ENCODE results near the gene FXYD3. TPM values are rescaled to one million over a fixed set of nuclear protein-coding genes. Genes with fewer than 3 reads are reported as not detected.

Gene FXYD3
- total and polyA plus RNA-seq, 2 of the 13 experiments (the other 11 are each of a cell fraction or from before 2014, with no cell fraction given): 4.9 TPM; not detected in 1

DNA sequence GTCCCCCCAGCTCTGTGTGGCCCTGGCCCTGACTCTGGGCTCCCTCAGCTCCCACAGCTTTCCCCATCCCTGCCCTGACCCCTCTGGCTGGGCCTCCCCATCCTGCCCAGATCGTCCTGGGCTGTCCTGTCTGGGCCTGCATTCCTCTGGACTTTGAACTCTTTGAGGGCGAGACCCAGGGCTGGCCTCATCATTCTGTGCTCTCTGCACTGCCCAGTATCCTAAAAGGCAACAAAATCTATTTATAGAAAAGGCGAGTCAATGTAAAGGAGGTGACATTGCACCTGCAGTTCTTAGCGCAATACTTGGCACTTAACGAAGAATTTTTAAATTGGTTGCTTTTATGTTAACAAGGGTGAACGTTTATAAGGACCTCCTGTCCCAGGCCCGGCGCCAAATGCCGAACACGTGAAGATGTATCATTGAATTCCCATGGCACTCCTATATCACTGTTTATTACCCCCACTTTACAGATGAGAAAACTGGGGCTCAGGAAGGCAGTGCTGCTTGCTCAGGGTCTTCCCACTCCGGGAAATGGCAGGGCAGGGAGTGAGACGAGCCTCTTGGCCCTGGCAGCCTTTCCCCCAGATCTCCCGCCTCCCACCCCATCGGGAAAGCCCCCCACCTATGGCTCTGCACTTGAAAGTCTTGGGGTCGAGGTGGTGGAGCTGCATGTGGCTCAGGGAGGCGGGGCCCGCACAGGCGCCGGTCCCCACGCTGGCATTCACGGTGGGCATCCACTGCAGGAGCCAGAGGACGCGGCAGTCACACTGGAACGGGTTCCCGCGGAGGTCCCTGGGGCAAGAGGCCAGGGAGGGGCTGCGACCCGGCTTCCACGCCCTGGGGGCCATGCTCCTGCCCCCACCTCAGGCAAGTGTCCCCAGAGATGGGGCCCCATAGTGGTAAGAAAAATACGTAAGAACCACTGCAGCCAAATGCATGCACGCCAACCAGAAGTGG is 15.4 kb downstream of the FXYD3 start (continued):
- TF ChIP-seq, protein P1, sequence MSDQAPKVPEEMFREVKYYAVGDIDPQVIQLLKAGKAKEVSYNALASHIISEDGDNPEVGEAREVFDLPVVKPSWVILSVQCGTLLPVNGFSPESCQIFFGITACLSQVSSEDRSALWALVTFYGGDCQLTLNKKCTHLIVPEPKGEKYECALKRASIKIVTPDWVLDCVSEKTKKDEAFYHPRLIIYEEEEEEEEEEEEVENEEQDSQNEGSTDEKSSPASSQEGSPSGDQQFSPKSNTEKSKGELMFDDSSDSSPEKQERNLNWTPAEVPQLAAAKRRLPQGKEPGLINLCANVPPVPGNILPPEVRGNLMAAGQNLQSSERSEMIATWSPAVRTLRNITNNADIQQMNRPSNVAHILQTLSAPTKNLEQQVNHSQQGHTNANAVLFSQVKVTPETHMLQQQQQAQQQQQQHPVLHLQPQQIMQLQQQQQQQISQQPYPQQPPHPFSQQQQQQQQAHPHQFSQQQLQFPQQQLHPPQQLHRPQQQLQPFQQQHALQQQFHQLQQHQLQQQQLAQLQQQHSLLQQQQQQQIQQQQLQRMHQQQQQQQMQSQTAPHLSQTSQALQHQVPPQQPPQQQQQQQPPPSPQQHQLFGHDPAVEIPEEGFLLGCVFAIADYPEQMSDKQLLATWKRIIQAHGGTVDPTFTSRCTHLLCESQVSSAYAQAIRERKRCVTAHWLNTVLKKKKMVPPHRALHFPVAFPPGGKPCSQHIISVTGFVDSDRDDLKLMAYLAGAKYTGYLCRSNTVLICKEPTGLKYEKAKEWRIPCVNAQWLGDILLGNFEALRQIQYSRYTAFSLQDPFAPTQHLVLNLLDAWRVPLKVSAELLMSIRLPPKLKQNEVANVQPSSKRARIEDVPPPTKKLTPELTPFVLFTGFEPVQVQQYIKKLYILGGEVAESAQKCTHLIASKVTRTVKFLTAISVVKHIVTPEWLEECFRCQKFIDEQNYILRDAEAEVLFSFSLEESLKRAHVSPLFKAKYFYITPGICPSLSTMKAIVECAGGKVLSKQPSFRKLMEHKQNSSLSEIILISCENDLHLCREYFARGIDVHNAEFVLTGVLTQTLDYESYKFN (CRISPR knock-in tag; conservative IDR thresholded peaks at IDR 0.05): peak; percentile 93
- TF ChIP-seq HDAC2 (CRISPR knock-in tag; IDR thresholded peaks at IDR 0.05) (peak; percentile 71; the same call in 1 of the 2 replicates), CEBPG (CRISPR knock-in tag; IDR thresholded peaks at IDR 0.05) (peak; percentile 66), ZNF3 (CRISPR knock-in tag; IDR thresholded peaks at IDR 0.05) (no peak), NR2F1 (CRISPR knock-in tag; IDR thresholded peaks at IDR 0.05) (peak in 1 of 2 experiments; percentile 47; a peak in 1 of 4 replicates), NRL (CRISPR knock-in tag; IDR thresholded peaks at IDR 0.05; ENCODE audit: borderline replicate concordance) (0 out of 2 replicates have a peak, but pooled peaks have one; percentile 43), HOXA3 (CRISPR knock-in tag; IDR thresholded peaks at IDR 0.05) (peak; percentile 69; the same call in 1 of the 2 replicates), KDM6A (CRISPR knock-in tag; IDR thresholded peaks at IDR 0.05; ENCODE audit: low read depth) (peak; percentile 90), SOX6 (IDR thresholded peaks at IDR 0.05) (no peak), SOX6 (CRISPR knock-in tag; IDR thresholded peaks at IDR 0.05) (peak; percentile 49), PHF8 (CRISPR knock-in tag; IDR thresholded peaks at IDR 0.05) (peak; percentile 12; the same call in 1 of the 2 replicates), ETV5 (CRISPR knock-in tag; IDR thresholded peaks at IDR 0.05; ENCODE audit: borderline replicate concordance) (peak; percentile 68; the same call in 1 of the 2 replicates), ZNF773 (CRISPR knock-in tag; IDR thresholded peaks at IDR 0.05; ENCODE audit: borderline replicate concordance) (no peak), CREB1 (IDR thresholded peaks at IDR 0.05) (no peak), CREB1 (CRISPR knock-in tag; IDR thresholded peaks at IDR 0.05) (no peak), DNMT3B (CRISPR knock-in tag; conservative IDR thresholded peaks at IDR 0.05) (no peak)
- TF ChIP-seq, protein P2, sequence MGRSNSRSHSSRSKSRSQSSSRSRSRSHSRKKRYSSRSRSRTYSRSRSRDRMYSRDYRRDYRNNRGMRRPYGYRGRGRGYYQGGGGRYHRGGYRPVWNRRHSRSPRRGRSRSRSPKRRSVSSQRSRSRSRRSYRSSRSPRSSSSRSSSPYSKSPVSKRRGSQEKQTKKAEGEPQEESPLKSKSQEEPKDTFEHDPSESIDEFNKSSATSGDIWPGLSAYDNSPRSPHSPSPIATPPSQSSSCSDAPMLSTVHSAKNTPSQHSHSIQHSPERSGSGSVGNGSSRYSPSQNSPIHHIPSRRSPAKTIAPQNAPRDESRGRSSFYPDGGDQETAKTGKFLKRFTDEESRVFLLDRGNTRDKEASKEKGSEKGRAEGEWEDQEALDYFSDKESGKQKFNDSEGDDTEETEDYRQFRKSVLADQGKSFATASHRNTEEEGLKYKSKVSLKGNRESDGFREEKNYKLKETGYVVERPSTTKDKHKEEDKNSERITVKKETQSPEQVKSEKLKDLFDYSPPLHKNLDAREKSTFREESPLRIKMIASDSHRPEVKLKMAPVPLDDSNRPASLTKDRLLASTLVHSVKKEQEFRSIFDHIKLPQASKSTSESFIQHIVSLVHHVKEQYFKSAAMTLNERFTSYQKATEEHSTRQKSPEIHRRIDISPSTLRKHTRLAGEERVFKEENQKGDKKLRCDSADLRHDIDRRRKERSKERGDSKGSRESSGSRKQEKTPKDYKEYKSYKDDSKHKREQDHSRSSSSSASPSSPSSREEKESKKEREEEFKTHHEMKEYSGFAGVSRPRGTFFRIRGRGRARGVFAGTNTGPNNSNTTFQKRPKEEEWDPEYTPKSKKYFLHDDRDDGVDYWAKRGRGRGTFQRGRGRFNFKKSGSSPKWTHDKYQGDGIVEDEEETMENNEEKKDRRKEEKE (IDR thresholded peaks at IDR 0.05): no peak
- TF ChIP-seq, protein P3, sequence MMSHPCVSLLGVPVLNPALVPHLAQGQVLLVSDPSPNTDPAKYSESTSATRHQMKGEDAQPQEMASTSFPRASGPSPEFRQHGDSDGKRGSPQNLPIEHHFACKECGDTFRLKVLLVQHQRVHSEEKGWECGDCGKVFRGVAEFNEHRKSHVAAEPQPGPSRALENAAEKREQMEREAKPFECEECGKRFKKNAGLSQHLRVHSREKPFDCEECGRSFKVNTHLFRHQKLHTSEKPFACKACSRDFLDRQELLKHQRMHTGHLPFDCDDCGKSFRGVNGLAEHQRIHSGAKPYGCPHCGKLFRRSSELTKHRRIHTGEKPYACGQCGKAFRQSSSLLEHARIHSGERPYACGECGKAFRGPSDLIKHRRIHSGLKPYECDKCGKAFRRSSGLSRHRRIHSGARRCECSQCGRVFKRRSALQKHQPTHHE (CRISPR knock-in tag; IDR thresholded peaks at IDR 0.05; ENCODE audit: borderline replicate concordance): 0 out of 2 replicates have a peak, but pooled peaks have one; percentile 33
- TF ChIP-seq, protein P4, sequence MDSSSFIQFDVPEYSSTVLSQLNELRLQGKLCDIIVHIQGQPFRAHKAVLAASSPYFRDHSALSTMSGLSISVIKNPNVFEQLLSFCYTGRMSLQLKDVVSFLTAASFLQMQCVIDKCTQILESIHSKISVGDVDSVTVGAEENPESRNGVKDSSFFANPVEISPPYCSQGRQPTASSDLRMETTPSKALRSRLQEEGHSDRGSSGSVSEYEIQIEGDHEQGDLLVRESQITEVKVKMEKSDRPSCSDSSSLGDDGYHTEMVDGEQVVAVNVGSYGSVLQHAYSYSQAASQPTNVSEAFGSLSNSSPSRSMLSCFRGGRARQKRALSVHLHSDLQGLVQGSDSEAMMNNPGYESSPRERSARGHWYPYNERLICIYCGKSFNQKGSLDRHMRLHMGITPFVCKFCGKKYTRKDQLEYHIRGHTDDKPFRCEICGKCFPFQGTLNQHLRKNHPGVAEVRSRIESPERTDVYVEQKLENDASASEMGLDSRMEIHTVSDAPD (CRISPR knock-in tag; IDR thresholded peaks at IDR 0.05): peak; percentile 54; the same call in 1 of the 2 replicates
